Measurements from ENCODE around the gene TARBP1. TPM values are rescaled to one million over a fixed set of nuclear protein-coding genes. Genes with fewer than 3 reads are reported as not detected.

Gene TARBP1
- total RNA-seq, 2 experiments from 2014 or later = 38.4 to 40.9 TPM

- intact Hi-C loops (cut with DNase I, micrococcal nuclease) = loop anchor here (10.0 kb wide), 2 partner anchors 100 to 1020 kb away; partner anchors contain the start of gene COA6 (in 2 of the 2)
- no peak overlapping the region for H3K4me3 ChIP-seq (ENCODE audit: low read length)
- H3K36me3 ChIP-seq (ENCODE audit: insufficient read depth, low read length) = no peaks in the 10 kb centered on the region
- Mint-ChIP-seq H3K36me3 (ENCODE audit: low read depth) (peaks cover 13% of the 10 kb centered on the region), H3K27ac (no peak overlapping the region), H3K4me3 (peak overlapping the region; percentile 2), H3K4me1 (ENCODE audit: low read depth) (peaks cover 53% of the 10 kb centered on the region), H3K27me3 (no peaks in the 10 kb centered on the region), H3K9me3 (no peaks in the 10 kb centered on the region)
- TF ChIP-seq CTCF (IDR thresholded peaks at IDR 0.05) = no peak
- no peak overlapping the region for H3K27ac ChIP-seq (ENCODE audit: low read depth in 1 of 2, low read length in 2 of 2)
- H3K4me1 ChIP-seq (ENCODE audit: insufficient read depth, low read length) = peaks cover 22% of the 10 kb centered on the region
- CTCF ChIA-PET = interaction anchor here (1.2 kb wide), 1 partner anchor 39 kb away, joined by 3 read pairs; no protein-coding TSS in a partner anchor
- H3K27me3 ChIP-seq (ENCODE audit: control insufficient read depth in 1 of 2, insufficient read depth in 2 of 2, low read length in 2 of 2) = no peaks in the 10 kb centered on the region
- no peak for DNase-seq
- no peaks in the 10 kb centered on the region for H3K9me3 ChIP-seq (ENCODE audit: control insufficient read depth in 1 of 2, insufficient read depth in 1 of 2, low read length in 2 of 2)
- POLR2A ChIA-PET = no interaction called here
- ATAC-seq (ENCODE audit: poor library complexity) = no peak
These were observed 4.6 kb downstream of the TARBP1 start for GRCh38 chr1:234474375-234474774.

GRCh38 chr1:234473118-234473517 lies 5.9 kb downstream of the TARBP1 start:
- no peak for TF ChIP-seq CTCF (IDR thresholded peaks at IDR 0.05)
- H3K36me3 ChIP-seq (ENCODE audit: insufficient read depth, low read length) = no peaks in the 10 kb centered on the region
- Mint-ChIP-seq H3K27ac (no peak overlapping the region), H3K9me3 (no peaks in the 10 kb centered on the region), H3K4me3 (peak overlapping the region; percentile 69), H3K27me3 (no peaks in the 10 kb centered on the region), H3K36me3 (ENCODE audit: low read depth) (peaks cover 22% of the 10 kb centered on the region), H3K4me1 (ENCODE audit: low read depth) (peaks cover 50% of the 10 kb centered on the region)
- peaks cover 19% of the 10 kb centered on the region for H3K4me1 ChIP-seq (ENCODE audit: insufficient read depth, low read length)
- ATAC-seq (ENCODE audit: poor library complexity) (no peak), DNase-seq (no peak)
- H3K27ac ChIP-seq (ENCODE audit: low read depth in 1 of 2, low read length in 2 of 2) = no peak overlapping the region
- ChIA-PET POLR2A (interaction anchor here (0.7 kb wide), 1 partner anchor 100 kb away, joined by 3 read pairs; the partner anchor contains the start of gene COA6), CTCF (no interaction called here)
- H3K9me3 ChIP-seq (ENCODE audit: control insufficient read depth in 1 of 2, insufficient read depth in 1 of 2, low read length in 2 of 2) = no peaks in the 10 kb centered on the region
- intact Hi-C loops (cut with DNase I, micrococcal nuclease) = loop anchor here (10.0 kb wide), 2 partner anchors 98 to 1022 kb away; partner anchors contain the start of gene COA6 (in 2 of the 2)
- H3K4me3 ChIP-seq (ENCODE audit: low read length) = no peak overlapping the region
- no peaks in the 10 kb centered on the region for H3K27me3 ChIP-seq (ENCODE audit: control insufficient read depth in 1 of 2, insufficient read depth in 2 of 2, low read length in 2 of 2)

GRCh38 chr1:234469376-234469775 lies 9.6 kb downstream of the TARBP1 start:
- H3K4me3 ChIP-seq (ENCODE audit: low read length) = no peak overlapping the region
- H3K4me1 ChIP-seq (ENCODE audit: insufficient read depth, low read length) = peaks cover 6% of the 10 kb centered on the region
- DNase-seq (no peak), ATAC-seq (ENCODE audit: poor library complexity) (no peak)
- no peaks in the 10 kb centered on the region for H3K27me3 ChIP-seq (ENCODE audit: control insufficient read depth in 1 of 2, insufficient read depth in 2 of 2, low read length in 2 of 2)
- CTCF ChIA-PET = no interaction called here
- H3K27ac Mint-ChIP-seq = no peak overlapping the region
- no peaks in the 10 kb centered on the region for H3K9me3 ChIP-seq (ENCODE audit: control insufficient read depth in 1 of 2, insufficient read depth in 1 of 2, low read length in 2 of 2)
- peaks cover 21% of the 10 kb centered on the region for H3K36me3 ChIP-seq (ENCODE audit: insufficient read depth, low read length)
- POLR2A ChIA-PET = interaction anchor here (1.2 kb wide), 1 partner anchor 8 kb away, joined by 5 read pairs; no protein-coding TSS in a partner anchor
- H3K36me3 Mint-ChIP-seq (ENCODE audit: low read depth) = peaks cover 54% of the 10 kb centered on the region
- intact Hi-C loops (cut with DNase I, micrococcal nuclease) = no loop called here
- no peaks in the 10 kb centered on the region for H3K9me3 Mint-ChIP-seq
- TF ChIP-seq CTCF (IDR thresholded peaks at IDR 0.05) = no peak
- H3K27ac ChIP-seq (ENCODE audit: low read depth in 1 of 2, low read length in 2 of 2) = no peak overlapping the region
- H3K4me3 Mint-ChIP-seq = no peak overlapping the region
- peaks cover 18% of the 10 kb centered on the region for H3K4me1 Mint-ChIP-seq (ENCODE audit: low read depth)
- H3K27me3 Mint-ChIP-seq = no peaks in the 10 kb centered on the region

Data from CD4-positive, alpha-beta T cell (primary cell).